H9 (cell line): Measurements from ENCODE around the gene ADARB2. TPM values are rescaled to one million over a fixed set of nuclear protein-coding genes. Genes with fewer than 3 reads are reported as not detected.

ENCODE experiments used
- DNase-seq: peaks from one replicate; pipeline ENCODE4 v3.0.0-alpha.2; 2017
- H2AFZ ChIP-seq: one replicate; pipeline ENCODE4 v1.6.1; 2013; ENCODE audit warnings: mild to moderate bottlenecking, low read length, control low read depth, moderate library complexity
- H2AK5ac ChIP-seq: 2 replicates; pipeline ENCODE4 v1.6.1; 2013; ENCODE audit warnings: low read length, control low read depth, mixed read lengths; ENCODE audit not compliant: insufficient read length
- H2BK120ac ChIP-seq: one replicate; pipeline ENCODE4 v1.6.1; 2013; ENCODE audit warnings: low read depth, mild to moderate bottlenecking, low read length, control low read depth, inconsistent platforms; ENCODE audit not compliant: poor library complexity, severe bottlenecking
- H2BK12ac ChIP-seq: 2 replicates; pipeline ENCODE4 v1.6.1; 2013; ENCODE audit warnings: low read length, control low read depth, mixed read lengths, low read depth; ENCODE audit not compliant: insufficient read length
- H2BK15ac ChIP-seq: 2 replicates; pipeline ENCODE4 v1.6.1; 2013; ENCODE audit warnings: low read depth, low read length, control low read depth
- H2BK20ac ChIP-seq: one replicate; pipeline ENCODE4 v1.6.1; 2013; ENCODE audit warnings: low read depth, mild to moderate bottlenecking, low read length, control low read depth, inconsistent platforms; ENCODE audit not compliant: poor library complexity, severe bottlenecking
- H2BK5ac ChIP-seq: 2 replicates; pipeline ENCODE4 v1.6.1; 2013; ENCODE audit warnings: low read length, control low read depth, mixed read lengths; ENCODE audit not compliant: insufficient read length
- H3K14ac ChIP-seq: 2 replicates; pipeline ENCODE4 v1.6.1; 2013; ENCODE audit warnings: low read length, control low read depth; ENCODE audit not compliant: insufficient read depth
- H3K18ac ChIP-seq: 2 replicates; pipeline ENCODE4 v1.6.1; 2013; ENCODE audit warnings: low read depth, mild to moderate bottlenecking, mixed read lengths, low read length, control low read depth; ENCODE audit not compliant: insufficient read length
- H3K23ac ChIP-seq: 2 replicates; pipeline ENCODE4 v1.6.1; 2013; ENCODE audit warnings: low read length, control low read depth, mixed read lengths, low read depth; ENCODE audit not compliant: insufficient read length
- H3K23me2 ChIP-seq: 2 replicates; pipeline ENCODE4 v1.6.1; 2013; ENCODE audit warnings: low read depth, mild to moderate bottlenecking, mixed read lengths, low read length, control low read depth; ENCODE audit not compliant: insufficient read length, poor library complexity, severe bottlenecking
- H3K27ac ChIP-seq: 2 replicates; pipeline ENCODE4 v1.5.1; 2013; ENCODE audit warnings: low read length, control low read depth, mixed read lengths, low read depth; ENCODE audit not compliant: insufficient read length
- H3K27me3 ChIP-seq: 2 replicates; pipeline ENCODE4 v1.6.1; 2013; ENCODE audit warnings: low read length, control low read depth, inconsistent platforms; ENCODE audit not compliant: insufficient read depth
- H3K4ac ChIP-seq: 2 replicates; pipeline ENCODE4 v1.6.1; 2013; ENCODE audit warnings: low read depth, mild to moderate bottlenecking, control low read depth, inconsistent platforms, low read length, moderate library complexity
- H3K4me1 ChIP-seq: 2 replicates; pipeline ENCODE4 v1.6.1; 2013; ENCODE audit warnings: low read length, control low read depth, inconsistent platforms; ENCODE audit not compliant: insufficient read depth
- H3K4me2 ChIP-seq: 2 replicates; pipeline ENCODE4 v1.6.1; 2013; ENCODE audit warnings: low read length, control low read depth, mixed read lengths; ENCODE audit not compliant: insufficient read length, insufficient read depth
- H3K56ac ChIP-seq: 2 replicates; pipeline ENCODE4 v1.6.1; 2013; ENCODE audit warnings: low read depth, mild to moderate bottlenecking, mixed read lengths, low read length, control low read depth; ENCODE audit not compliant: insufficient read length
- H3K79me1 ChIP-seq: 2 replicates; pipeline ENCODE4 v1.6.1; 2013; ENCODE audit warnings: low read depth, mild to moderate bottlenecking, moderate library complexity, low read length, control low read depth, inconsistent platforms; ENCODE audit not compliant: insufficient read depth, poor library complexity, severe bottlenecking
- H3K79me2 ChIP-seq: 2 replicates; pipeline ENCODE4 v1.6.1; 2013; ENCODE audit warnings: low read length, control low read depth, inconsistent platforms; ENCODE audit not compliant: insufficient read depth
- H3K9ac ChIP-seq: 2 replicates; pipeline ENCODE4 v1.6.1; 2013; ENCODE audit warnings: low read length, control low read depth, mixed read lengths; ENCODE audit not compliant: insufficient read length; ENCODE audit errors: extremely low read depth
- H3K9me3 ChIP-seq: one replicate; pipeline ENCODE4 v1.6.1; 2013; ENCODE audit warnings: low read depth, low read length, inconsistent platforms; ENCODE audit not compliant: control insufficient read depth
- H3T11ph ChIP-seq: one replicate; pipeline ENCODE4 v1.6.1; 2013; ENCODE audit warnings: mild to moderate bottlenecking, low read length, control low read depth, inconsistent platforms
- H4K20me1 ChIP-seq: one replicate; pipeline ENCODE4 v1.6.1; 2013; ENCODE audit not compliant: control insufficient read depth, insufficient read length, insufficient read depth
- H4K5ac ChIP-seq: 2 replicates; pipeline ENCODE4 v1.6.1; 2013; ENCODE audit warnings: low read depth, mild to moderate bottlenecking, mixed read lengths, low read length, control low read depth; ENCODE audit not compliant: insufficient read length
- H4K8ac ChIP-seq: replicated peaks from 2 replicates; pipeline ENCODE4 v1.6.1; 2013; ENCODE audit warnings: low read length, control low read depth, mixed read lengths, low read depth; ENCODE audit not compliant: insufficient read length
- H4K91ac ChIP-seq: 2 replicates; pipeline ENCODE4 v1.6.1; 2013; ENCODE audit warnings: low read depth, mild to moderate bottlenecking, moderate library complexity, mixed read lengths, low read length, control low read depth; ENCODE audit not compliant: insufficient read length
- H3K27ac Mint-ChIP-seq, 3 experiments: 2 replicates in 2 of 3; 3 replicates in 1 of 3; pipeline ENCODE4 v1.8.0; 2020 to 2021; ENCODE audit warnings: mixed read lengths in 3 of 3, mild to moderate bottlenecking in 1 of 3, moderate library complexity in 1 of 3
- H3K27me3 Mint-ChIP-seq: 2 replicates; pipeline ENCODE4 v1.8.0; 2021; ENCODE audit warnings: low read depth, mild to moderate bottlenecking, moderate library complexity, mixed read lengths
- H3K36me3 Mint-ChIP-seq, 3 experiments: 2 replicates in 2 of 3; 3 replicates in 1 of 3; pipeline ENCODE4 v1.8.0; 2020 to 2021; ENCODE audit warnings: low read depth in 3 of 3, mixed read lengths in 3 of 3; ENCODE audit not compliant: insufficient read depth in 1 of 3
- H3K4me1 Mint-ChIP-seq, 2 experiments: 2 replicates each; pipeline ENCODE4 v1.8.0; 2020; ENCODE audit warnings: mixed read lengths in 2 of 2
- H3K4me3 Mint-ChIP-seq, 2 experiments: 2 replicates in 1 of 2; 3 replicates in 1 of 2; pipeline ENCODE4 v1.8.0; 2020 to 2021; ENCODE audit warnings: mild to moderate bottlenecking in 2 of 2, mixed read lengths in 2 of 2, moderate library complexity in 1 of 2
- H3K9me3 Mint-ChIP-seq, 2 experiments: 2 replicates in 1 of 2; 3 replicates in 1 of 2; pipeline ENCODE4 v1.8.0; 2020; ENCODE audit warnings: mild to moderate bottlenecking in 2 of 2, mixed read lengths in 2 of 2, moderate library complexity in 1 of 2
- CTCF ChIP-seq: fragments of 200-600 bp; sonication (generic); conservative IDR thresholded peaks from 3 replicates; pipeline ENCODE4 v1.8.0; 2021; ENCODE audit warnings: antibody characterized with exemption, mild to moderate bottlenecking
- WGBS: extraction: QIAGEN DNeasy Blood & Tissue Kit; methylation state at CpG from one replicate; pipeline ENCODE4 v1.1.7; 2013; ENCODE audit warnings: missing lambda C conversion rate, low lambda C conversion rate, mixed read lengths; ENCODE audit not compliant: insufficient read length; ENCODE audit errors: extremely low coverage; 5-methylcytosine and 5-hydroxymethylcytosine counted together
- total RNA-seq: library from RNA; stranded (reverse); gene quantifications from 2 replicates; pipeline ENCODE4 v1.2.1, GENCODE V29; 2021

Gene ADARB2
- total RNA-seq, 1 experiment from 2014 or later, result 0.87 TPM

GRCh38 chr10:1662438-1663025, 74.8 kb downstream of the ADARB2 start:
- Histone ChIP-seq H3K79me1 (no peaks in the 10 kb centered on the region), H3K27ac (no peak overlapping the region), H3K56ac (no peak overlapping the region), H3K14ac (no peak overlapping the region), H3K18ac (no peak overlapping the region), H2BK120ac (no peak overlapping the region), H2AK5ac (no peak overlapping the region), H2AFZ (no peak overlapping the region), H3K9me3 (no peaks in the 10 kb centered on the region), H3T11ph (no peak overlapping the region), H2BK20ac (no peak overlapping the region), H3K23ac (no peak overlapping the region), H4K91ac (no peak overlapping the region), H4K20me1 (no peaks in the 10 kb centered on the region), H3K27me3 (no peaks in the 10 kb centered on the region; the same call in 1 of the 2 replicates), H4K8ac (no peak overlapping the region), H3K4me2 (no peak overlapping the region), H3K9ac (no peak overlapping the region), H2BK15ac (no peak overlapping the region), H3K4ac (no peak overlapping the region), H4K5ac (no peak overlapping the region), H2BK12ac (no peak overlapping the region), H2BK5ac (no peak overlapping the region), H3K79me2 (no peaks in the 10 kb centered on the region), H3K23me2 (no peaks in the 10 kb centered on the region), H3K4me1 (peaks cover 2% of the 10 kb centered on the region; the same call in 1 of the 2 replicates)
- Mint-ChIP-seq H3K9me3 (peaks cover 9% of the 10 kb centered on the region in 2 experiments), H3K4me3 (no peak overlapping the region), H3K4me1 (peaks cover 8 to 16% of the 10 kb centered on the region in 2 experiments), H3K27ac (no peak overlapping the region), H3K36me3 (peaks cover 0 to 11% (median 4%) of the 10 kb centered on the region in 3 experiments; a peak in 6 of 7 replicates), H3K27me3 (peaks cover 8% of the 10 kb centered on the region)
- TF ChIP-seq CTCF, result no peak
- WGBS, result no CpG with 5 or more reads among the region's 20 CpGs
- DNase-seq, result no peak
